Measurements from ENCODE around the gene UGT1A10.
"Not testable (repeated sequence)": the region's sequence is repeated elsewhere in the genome, so short reads cannot be mapped to it uniquely, and the experiment has no call there.

Gene UGT1A10

DNA sequence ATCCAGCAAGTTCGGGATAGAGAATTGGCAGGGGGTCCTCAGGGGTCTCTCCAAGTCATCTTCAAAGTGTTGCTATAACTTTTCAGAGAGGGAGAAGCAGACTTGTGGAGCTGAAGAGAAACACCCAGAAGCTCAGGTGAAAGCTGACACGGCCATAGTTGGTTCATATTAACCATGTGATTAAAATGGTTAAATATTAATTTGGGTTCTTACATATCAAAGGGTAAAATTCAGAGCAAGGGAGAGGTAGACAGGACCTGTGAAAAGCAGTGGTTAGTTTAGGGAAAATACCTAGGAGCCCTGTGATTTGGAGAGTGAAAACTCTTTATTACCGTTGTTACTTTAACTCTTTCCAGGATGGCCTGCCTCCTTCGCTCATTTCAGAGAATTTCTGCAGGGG is 56.4 kb downstream of the UGT1A10 start, which contains the start of gene UGT1A6:
UGT1A6 (plus strand) TSS at position 243 of the 400 bp plus-strand sequence; CDS start at position 358, 115 bp downstream.
- DNase-seq (no peak), ATAC-seq (no peak)

DNA sequence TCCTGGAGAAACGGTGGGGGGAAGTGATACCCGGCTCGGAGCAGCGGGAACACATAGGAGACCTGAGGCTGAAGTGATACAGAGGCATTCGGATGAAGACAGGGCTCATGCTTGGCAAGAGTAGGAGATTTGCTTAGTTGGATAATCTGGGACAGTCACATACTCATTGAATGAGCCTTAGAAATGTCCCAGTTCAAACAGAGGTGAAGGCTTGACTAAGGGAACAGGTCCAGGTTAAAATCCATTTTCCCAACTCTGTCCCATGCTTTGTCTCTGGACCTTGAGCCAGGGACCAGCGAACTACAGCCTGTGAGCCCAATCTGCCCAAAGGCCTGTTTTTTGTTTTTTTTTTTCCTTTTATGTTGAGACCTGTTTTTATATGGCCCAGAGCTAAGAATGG is 57.7 kb downstream of the UGT1A10 start:
- no peak for DNase-seq
- no peak for ATAC-seq

DNA sequence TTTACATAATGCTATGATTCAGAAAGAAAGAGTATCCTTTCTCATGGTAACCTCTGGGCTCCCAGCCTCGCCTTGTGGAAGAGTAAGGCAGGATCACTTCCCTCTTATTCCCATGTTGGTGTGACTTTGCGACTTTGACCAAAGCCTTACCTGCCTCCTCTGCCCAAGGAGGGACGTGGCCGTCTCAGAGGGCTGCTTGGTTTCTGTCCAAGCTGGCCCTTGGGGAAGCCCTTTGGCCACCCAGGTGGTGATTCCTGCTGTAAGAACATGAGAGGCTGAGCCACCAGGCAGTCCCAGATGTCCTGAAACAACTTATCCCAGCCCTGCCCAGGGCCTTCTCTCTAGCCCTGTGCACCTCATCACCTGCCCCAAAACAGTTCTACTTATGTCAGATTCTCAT is 62.5 kb downstream of the UGT1A10 start:
- DNase-seq, result no peak

DNA sequence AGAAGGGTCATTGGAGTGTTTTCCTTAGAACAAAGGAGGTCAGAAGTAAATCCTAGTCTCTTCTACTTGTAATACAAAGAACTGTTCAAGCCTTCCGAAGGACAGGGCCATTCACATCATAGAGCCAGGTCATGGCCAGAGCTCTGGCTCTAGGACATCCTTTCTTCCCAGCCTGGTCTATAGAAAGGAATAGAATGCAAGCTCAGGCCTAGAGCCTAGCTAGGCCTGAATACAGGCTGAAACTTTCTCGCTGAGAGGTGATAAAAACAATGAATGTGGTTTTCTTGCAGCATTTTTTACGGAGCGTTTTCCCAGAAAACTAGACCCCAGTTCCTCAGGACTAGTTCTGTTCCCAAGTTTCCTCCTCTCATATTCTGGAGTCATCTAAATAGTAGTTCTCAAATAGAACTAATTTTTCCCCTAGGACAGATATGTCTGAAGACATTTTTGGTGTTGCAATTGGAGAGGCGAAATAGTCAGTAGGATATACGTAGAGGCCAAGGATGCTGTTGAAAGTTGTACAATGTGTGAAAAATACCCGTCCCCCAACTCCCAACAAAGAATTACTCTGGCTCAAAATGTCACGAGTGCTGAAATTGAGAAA is 63.3 kb downstream of the UGT1A10 start:
- ATAC-seq, result no peak
- DNase-seq, result no peak

More for the DNA sequence above, 62.5 kb downstream of the UGT1A10 start:
- ATAC-seq, result no peak

DNA sequence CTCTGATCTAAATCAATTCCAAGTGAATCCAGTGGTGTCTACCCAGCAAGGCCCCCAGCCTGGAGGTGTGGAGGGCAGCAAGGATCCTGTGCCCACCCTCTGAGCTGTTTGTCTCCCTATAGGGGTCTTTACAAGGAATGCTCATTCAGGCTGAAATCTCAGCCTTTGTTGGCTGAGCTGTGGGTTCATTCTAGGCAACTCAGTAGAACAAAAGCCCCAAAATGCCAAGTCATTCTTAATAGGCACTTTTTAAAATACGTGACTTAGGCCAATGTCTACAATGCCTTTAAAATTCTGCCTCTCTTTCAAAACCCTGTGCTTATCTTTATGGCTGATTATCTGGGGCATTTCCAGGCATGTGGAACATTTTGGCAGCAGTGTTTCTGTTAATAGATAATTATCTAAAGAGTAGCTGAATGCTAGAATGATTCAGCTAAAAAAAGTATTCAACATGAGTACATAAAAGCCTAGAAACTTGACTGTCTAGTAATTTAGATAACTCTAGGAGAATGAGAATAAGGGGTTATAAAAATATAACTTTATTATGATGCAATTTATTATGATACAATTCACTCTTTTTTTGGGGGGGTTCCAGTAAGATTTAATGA is 63.9 kb downstream of the UGT1A10 start:
- DNase-seq (no peak), ATAC-seq (no peak)

DNA sequence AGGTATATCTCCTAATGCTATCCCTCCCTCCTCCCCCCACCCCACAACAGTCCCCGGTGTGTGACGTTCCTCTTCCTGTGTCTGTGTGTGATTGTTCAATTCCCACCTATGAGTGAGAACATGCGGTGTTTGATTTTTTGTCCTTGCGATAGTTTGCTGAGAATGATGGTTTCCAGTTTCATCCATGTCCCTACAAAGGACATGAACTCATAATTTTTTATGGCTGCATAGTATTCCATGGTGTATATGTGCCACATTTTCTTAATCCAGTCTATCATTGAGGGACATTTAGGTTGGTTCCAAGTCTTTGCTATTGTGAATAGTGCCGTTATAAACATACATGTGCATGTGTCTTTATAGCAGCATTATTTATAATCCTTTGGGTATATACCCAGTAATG is 64.6 kb downstream of the UGT1A10 start:
- DNase-seq, ATAC-seq: not testable (repeated sequence)

DNA sequence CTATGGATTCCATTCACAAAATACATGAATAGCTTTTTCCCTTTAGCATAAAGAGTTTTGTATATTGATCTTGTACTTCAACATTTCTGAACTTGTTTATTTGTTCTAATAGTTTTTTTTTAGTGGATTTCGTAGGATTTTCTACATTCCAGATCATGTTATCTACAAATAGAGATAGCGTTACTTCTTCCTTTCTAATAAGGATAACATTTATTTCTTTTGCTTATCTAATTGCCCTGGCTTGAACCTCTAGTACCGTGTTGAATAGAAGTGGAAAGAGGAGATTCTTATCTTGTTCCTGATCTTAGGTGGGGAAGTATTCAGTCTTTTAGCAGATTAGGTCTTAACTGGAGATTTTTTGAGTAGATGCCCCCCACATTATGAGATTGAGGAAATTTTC is 66.0 kb downstream of the UGT1A10 start:
- ATAC-seq, result no peak
- no peak for DNase-seq

DNA sequence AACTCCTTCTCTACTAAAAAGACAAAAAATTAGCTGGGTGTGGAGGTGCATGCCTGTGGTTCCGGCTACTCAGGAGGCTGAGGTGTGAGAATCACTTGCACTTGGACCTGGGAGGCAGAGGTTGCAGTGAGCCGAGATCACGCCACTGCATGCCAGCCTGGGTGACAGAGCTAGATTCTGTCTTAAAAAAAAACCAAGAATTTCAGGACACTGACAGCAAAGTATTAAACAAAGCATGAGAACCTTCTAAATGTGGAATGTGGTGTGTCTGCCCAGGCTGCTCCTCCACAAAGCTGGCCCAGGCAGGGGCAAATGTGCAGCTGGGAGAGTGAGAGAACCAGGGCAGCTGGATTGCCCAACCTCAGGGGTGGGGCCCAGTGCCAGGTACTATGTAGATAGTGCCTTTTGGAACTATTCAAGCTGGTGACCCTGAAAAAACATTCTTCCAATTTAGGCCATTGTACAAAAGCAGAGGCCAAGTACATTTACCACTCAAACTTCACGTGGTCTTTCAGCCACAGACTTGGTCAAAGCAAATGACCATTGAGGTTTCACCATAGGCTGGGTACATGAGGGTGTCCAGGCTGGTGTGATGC is 69.8 kb downstream of the UGT1A10 start:
- DNase-seq (no peak), ATAC-seq (no peak)

DNA sequence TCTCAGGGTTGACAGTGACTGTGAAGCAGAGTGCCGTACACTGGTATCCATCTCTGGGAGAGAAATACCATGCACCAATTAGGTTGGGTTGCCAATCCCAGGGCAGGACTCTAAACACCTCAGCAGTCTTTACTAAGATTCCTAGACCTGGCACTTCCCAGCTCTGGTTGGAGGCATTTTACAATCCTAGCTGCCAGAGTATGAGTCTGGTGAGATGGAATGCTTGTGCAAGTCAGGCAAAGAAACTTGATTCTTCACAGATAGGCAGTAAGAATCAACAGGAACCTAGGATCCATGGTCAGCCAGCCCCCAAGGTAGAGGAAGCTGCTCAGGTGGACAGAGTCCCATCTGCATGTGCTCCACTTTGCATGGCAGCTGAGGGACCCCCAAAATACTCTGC is 70.5 kb downstream of the UGT1A10 start:
- DNase-seq (no peak), ATAC-seq (no peak)

DNA sequence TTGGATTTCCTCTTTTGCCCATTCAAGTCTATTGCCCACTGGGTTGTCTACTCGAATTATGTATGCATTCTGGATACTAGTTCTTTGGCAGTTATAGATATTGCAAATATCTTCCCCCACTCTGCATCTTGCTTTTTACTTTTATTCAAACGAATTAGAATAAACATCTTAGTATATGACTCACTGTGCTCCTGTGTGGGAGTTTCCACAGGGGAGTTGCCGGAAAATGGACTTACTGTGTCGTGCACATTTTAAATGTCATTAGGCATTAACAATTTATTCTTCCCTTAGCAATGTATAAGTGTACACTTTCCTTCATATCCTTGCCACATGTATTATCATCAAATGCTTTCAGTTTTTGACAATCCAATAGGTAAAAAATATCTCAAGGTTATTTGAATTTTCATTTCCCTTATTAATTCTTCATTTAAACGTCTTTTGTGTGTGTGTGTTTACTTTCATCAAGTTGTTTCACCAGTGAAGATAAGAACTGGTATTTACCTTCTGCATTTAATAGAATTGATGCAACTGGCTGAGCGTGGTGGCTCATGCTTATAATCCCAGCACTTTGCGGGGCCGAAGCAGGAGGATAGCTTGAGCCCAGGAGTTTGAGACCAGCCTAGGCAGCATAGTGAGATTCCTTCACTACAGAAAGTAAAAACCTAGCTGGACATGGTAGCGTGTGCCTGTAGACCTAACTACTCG is 71.8 kb downstream of the UGT1A10 start:
- no peak for DNase-seq
- ATAC-seq, result no peak

DNA sequence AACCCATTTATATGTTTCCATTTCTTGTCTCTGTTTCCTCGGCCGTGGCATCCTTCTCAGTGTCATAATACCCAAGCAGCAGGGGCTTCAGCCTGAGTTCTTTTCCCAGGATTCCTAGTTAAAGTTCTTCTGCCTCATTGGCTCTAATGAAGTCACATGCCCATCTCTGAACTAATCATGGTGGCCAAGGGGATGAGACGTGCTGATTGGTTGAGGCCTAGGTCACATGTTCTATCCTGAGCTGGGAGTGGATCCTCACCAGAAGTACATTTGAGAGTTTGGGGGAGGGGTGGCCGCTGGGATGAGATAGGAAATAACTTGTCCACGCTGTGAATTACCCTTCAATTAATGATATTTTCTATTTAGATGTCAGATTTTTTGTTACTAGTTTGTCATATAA is 72.7 kb downstream of the UGT1A10 start:
- no peak for DNase-seq
- ATAC-seq, result no peak

DNA sequence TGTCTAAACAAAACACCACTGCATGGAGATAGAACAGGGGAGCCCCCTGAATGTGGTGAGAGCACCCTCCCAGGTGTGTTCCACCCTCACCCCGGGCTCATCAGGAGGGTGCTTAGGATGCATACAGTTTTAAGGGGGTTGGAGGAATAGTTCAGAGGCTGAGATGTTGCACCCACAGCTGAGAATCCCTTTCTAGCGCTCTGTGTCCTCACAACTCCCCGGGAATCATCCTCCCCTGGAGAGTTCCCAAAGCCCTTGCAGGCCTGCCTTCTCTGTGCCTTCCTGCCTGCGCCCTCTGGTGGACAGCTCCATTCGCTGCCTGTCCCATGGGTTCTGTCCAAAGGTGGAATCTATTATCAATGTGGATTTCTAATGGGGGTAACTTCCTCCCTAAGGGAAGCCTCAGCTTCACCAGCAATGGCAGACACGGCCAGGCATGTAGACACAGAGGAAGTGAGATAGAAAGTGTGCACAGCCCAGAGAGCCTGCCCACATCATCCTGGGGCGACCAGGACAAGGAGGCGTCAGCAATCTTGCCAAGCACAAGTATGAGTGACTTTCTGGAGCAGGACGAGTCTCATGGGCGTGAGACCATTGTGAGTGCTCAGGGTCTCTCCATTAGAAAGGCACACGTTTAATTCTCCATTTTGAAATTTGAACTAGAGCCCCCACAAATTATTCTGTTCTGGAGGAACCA is 75.2 kb downstream of the UGT1A10 start:
- DNase-seq, result peak; percentile 83
- ATAC-seq, result peak; percentile 63

DNA sequence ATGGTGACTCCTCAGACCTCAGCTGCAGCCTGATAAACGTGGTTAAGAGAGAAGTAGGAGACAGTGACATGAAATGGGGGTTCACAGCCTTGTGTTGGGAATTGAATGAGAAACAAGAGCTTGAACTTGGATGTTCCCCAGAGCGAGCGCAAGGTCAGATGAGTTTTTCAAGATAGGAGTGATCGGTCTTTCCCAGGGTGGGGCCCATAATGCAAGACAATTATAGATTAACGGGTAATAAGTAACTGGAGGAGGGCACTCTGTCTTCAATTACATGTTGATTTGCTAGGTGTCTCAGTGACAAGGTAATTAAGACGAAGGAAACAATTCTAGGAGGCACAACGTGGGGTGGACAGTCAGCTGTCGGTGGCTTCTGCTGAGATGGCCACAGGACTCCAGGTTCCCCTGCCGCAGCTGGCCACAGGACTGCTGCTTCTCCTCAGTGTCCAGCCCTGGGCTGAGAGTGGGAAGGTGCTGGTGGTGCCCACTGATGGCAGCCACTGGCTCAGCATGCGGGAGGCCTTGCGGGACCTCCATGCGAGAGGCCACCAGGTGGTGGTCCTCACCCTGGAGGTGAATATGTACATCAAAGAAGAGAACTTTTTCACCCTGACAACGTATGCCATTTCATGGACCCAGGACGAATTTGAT is 76.5 kb downstream of the UGT1A10 start, which contains the start of gene UGT1A5:
UGT1A5 (plus strand) TSS at position 297 of the 651 bp plus-strand sequence; CDS start at position 382, 85 bp downstream.
- no peak for ATAC-seq
- no peak for DNase-seq

DNA sequence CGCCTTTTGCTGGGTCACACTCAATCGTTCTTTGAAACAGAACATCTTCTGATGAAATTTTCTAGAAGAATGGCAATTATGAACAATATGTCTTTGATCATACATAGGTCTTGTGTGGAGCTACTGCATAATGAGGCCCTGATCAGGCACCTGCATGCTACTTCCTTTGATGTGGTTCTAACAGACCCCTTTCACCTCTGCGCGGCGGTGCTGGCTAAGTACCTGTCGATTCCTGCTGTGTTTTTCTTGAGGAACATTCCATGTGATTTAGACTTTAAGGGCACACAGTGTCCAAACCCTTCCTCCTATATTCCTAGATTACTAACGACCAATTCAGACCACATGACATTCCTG is 77.0 kb downstream of the UGT1A10 start:
- DNase-seq, result no peak
- ATAC-seq, result no peak

DNA sequence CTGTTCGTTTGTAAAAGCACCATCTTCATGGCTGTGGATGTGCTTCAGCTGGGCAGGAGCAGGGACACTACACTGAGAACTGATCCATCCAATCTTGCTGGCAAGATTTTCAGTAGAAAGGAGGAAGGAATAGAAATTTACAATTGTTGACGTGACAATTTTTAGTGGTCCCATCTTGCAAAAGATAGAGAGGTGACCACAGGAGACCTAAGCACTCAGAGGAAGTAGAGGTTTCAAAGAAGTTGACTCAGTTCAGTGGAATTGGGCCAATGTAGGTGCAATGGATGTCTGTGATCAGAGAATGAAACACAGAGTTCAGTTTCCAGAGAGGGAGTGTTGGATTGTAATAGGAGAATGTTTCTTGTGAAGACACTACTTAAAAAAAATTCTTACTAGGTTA is 77.9 kb downstream of the UGT1A10 start:
- ATAC-seq, result no peak
- no peak for DNase-seq

DNA sequence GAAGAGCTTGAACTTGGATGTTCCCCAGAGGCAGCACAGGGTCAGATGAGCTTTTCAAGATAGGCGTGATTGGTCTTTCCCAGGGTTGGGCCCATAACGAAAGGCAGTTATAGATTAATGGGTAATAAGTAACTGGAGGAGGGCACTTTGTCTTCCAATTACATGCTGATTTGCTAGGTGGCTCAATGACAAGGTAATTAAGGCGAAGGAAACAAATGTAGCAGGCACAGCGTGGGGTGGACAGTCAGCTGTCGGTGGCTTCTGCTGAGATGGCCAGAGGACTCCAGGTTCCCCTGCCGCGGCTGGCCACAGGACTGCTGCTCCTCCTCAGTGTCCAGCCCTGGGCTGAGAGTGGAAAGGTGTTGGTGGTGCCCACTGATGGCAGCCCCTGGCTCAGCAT is 82.3 kb downstream of the UGT1A10 start, which contains the start of gene UGT1A4:
UGT1A4 (plus strand) TSS at position 185 of the 400 bp plus-strand sequence; CDS start at position 270, 85 bp downstream.
- ATAC-seq (no peak), DNase-seq (no peak)

DNA sequence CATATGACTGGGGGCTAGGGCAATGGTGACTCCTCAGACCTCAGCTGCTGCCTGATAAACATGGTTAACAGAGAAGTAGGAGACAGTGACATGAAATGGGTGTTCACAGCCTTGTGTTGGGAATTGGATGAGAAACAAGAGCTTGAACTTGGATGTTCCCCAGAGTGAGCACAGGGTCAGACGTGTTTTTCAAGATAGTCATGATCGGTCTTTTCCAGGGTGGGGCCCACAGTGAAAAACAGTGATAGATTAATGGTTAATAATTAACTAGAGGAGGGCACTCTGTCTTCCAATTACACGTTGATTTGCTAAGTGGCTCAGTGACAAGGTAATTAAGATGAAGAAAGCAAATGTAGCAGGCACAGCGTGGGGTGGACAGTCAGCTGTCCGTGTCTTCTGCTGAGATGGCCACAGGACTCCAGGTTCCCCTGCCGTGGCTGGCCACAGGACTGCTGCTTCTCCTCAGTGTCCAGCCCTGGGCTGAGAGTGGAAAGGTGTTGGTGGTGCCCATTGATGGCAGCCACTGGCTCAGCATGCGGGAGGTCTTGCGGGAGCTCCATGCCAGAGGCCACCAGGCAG is 92.6 kb downstream of the UGT1A10 start, which contains the start of gene UGT1A3:
UGT1A3 (plus strand) TSS at position 320 of the 579 bp plus-strand sequence; CDS start at position 405, 85 bp downstream.
- ATAC-seq (no peak), DNase-seq (no peak)

DNA sequence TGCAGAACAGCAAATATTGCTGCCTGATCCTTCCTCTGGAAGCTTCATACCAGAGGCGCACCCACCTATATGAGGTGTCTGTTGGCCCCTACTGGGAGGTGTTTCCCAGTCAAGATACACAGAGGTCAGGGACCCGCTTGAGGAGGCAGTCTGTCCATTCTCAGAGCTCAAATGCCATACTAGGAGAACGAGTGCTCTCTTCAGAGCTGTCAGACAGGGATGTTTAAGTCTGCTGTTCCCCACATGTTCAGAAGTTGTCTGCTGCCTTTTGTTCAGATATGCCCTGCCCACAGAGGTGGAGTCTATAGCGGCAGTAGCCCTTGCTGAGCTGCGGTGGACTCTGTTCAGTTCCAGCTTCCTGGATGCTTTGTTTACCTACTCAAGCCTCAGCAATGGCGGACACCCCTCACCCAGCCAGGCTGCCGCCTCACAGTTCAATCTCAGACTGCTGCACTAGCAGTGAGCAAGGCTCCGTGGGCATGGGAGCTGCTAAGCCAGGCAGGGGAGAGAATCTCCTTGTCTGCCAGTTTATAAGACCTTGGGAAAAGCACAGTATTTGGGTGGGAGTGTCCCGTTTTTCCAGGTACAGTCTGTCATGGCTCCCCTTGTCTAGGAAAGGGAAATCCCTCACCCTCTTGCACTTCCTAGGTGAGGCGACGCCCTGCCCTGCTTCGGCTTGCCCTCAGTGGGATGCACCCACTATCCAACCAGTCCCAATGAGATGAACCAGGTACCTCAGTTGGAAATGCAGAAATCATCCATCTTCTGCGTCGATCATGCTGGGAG is 100.8 kb downstream of the UGT1A10 start:
- not testable (repeated sequence) for ATAC-seq

DNA sequence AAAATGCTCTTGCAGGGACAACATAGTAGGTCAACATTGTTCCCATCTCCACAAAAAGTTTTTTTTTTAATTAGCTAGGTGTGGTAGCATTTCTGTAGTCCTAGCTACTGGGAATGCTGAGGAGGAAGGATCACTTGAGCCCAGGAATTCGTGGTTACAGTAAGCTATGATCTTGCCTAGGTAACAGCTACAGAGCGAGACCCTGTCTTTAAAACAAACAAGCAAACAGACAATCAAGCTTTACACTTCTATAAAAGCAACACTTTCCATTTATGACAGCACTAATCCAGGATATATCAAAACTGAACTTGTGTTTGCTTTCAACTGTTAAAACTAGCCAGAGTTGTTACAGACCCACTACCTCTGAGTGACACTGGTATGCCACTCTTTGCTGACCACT is 104.6 kb downstream of the UGT1A10 start:
- DNase-seq, result no peak
- no peak for ATAC-seq

More for the DNA sequence above, 100.8 kb downstream of the UGT1A10 start:
- not testable (repeated sequence) for DNase-seq
